ENCODE data around the gene SRSF8.

- TF ChIP-seq CTCF (IDR thresholded peaks at IDR 0.05; ENCODE audit: borderline replicate concordance, extremely low read depth, low read length, poor library complexity, severe bottlenecking) (no peak), EZH2 (IDR thresholded peaks at IDR 0.05; ENCODE audit: borderline replicate concordance, low read depth, low read length, severe bottlenecking) (no peak)
Observed at GRCh38 chr11:95084509-95084908, 17.8 kb downstream of the SRSF8 start.

Measured in DND-41 (cell line).